ENCODE measurements around the gene GPRC5A. TPM values are rescaled to one million over a fixed set of nuclear protein-coding genes. Genes with fewer than 3 reads are reported as not detected.

GPRC5A gene
- total and polyA plus RNA-seq, 2 donors (not counting 1 experiment from before 2014, with no cell fraction given) = not detected

- Mint-ChIP-seq H3K27ac (no peak overlapping the region), H3K4me1 (no peaks in the 10 kb centered on the region), H3K4me3 (no peak overlapping the region), H3K9me3 (ENCODE audit: insufficient read depth) (no peaks in the 10 kb centered on the region), H3K27me3 (no peaks in the 10 kb centered on the region)
- intact Hi-C loops (cut with micrococcal nuclease) = no loop called here
- Histone ChIP-seq H3K79me2 (ENCODE audit: control insufficient read depth, insufficient read depth, low read length) (no peaks in the 10 kb centered on the region), H2AFZ (ENCODE audit: insufficient read depth, low read depth, low read length, poor library complexity, severe bottlenecking) (no peak overlapping the region), H3K9me3 (ENCODE audit: control extremely low read depth in 1 of 3, control insufficient read depth in 2 of 3, insufficient read depth in 1 of 3, low read length in 2 of 3) (no peaks in the 10 kb centered on the region), H3K36me3 (replicated peaks in 1 of 2; ENCODE audit: control extremely low read depth in 1 of 2, control insufficient read depth in 1 of 2, extremely low read depth in 1 of 2, insufficient read depth in 2 of 2, low read length in 1 of 2) (no peaks in the 10 kb centered on the region), H3K4me3 (ENCODE audit: control extremely low read depth in 1 of 5, extremely low read depth in 1 of 5, insufficient read depth in 1 of 5, low read depth in 2 of 5, low read length in 4 of 5) (no peak overlapping the region), H3K4me2 (replicated peaks; ENCODE audit: low read depth, low read length, poor library complexity, severe bottlenecking) (no peak overlapping the region), H4K20me1 (ENCODE audit: control insufficient read depth, insufficient read depth, low read length, poor library complexity, severe bottlenecking) (no peaks in the 10 kb centered on the region), H3K9ac (ENCODE audit: low read length) (no peak overlapping the region), H3K4me1 (ENCODE audit: control insufficient read depth in 2 of 2, insufficient read depth in 2 of 2, low read length in 2 of 2) (no peaks in the 10 kb centered on the region), H3K27me3 (replicated peaks in 1 of 4; ENCODE audit: control extremely low read depth in 1 of 4, control insufficient read depth in 3 of 4, insufficient read depth in 4 of 4, low read length in 3 of 4) (no peaks in the 10 kb centered on the region), H3K27ac (ENCODE audit: low read length in 2 of 2) (no peak overlapping the region)
- TF ChIP-seq EZH2 (IDR thresholded peaks at IDR 0.05; ENCODE audit: borderline replicate concordance, insufficient read depth, low read depth, low read length, poor library complexity, severe bottlenecking) (no peak), CTCF (IDR thresholded peaks at IDR 0.05) (no peak)
- ChIA-PET POLR2A (no interaction called here), CTCF (interaction anchor here (0.7 kb wide), 1 partner anchor 63 kb away, joined by 6 read pairs; no protein-coding TSS in a partner anchor)
- DNase-seq (no peak), ATAC-seq (ENCODE audit: low read depth) (no peak)
- WGBS (ENCODE audit: insufficient coverage) = 100% methylated on average over 3 of the region's 6 CpGs
These were observed 19.7 kb upstream of the GPRC5A start for GRCh38 chr12:12871587-12872138.

- Histone ChIP-seq H3K9ac (ENCODE audit: low read length) (no peak overlapping the region), H3K4me1 (ENCODE audit: control insufficient read depth in 2 of 2, insufficient read depth in 2 of 2, low read length in 2 of 2) (no peaks in the 10 kb centered on the region), H3K79me2 (ENCODE audit: control insufficient read depth, insufficient read depth, low read length) (no peaks in the 10 kb centered on the region), H3K4me3 (ENCODE audit: control extremely low read depth in 1 of 5, extremely low read depth in 1 of 5, insufficient read depth in 1 of 5, low read depth in 2 of 5, low read length in 4 of 5) (no peak overlapping the region), H3K4me2 (replicated peaks; ENCODE audit: low read depth, low read length, poor library complexity, severe bottlenecking) (no peak overlapping the region), H3K27me3 (replicated peaks in 1 of 4; ENCODE audit: control extremely low read depth in 1 of 4, control insufficient read depth in 3 of 4, insufficient read depth in 4 of 4, low read length in 3 of 4) (no peaks in the 10 kb centered on the region), H2AFZ (ENCODE audit: insufficient read depth, low read depth, low read length, poor library complexity, severe bottlenecking) (no peak overlapping the region), H3K36me3 (replicated peaks in 1 of 2; ENCODE audit: control extremely low read depth in 1 of 2, control insufficient read depth in 1 of 2, extremely low read depth in 1 of 2, insufficient read depth in 2 of 2, low read length in 1 of 2) (no peaks in the 10 kb centered on the region), H3K9me3 (ENCODE audit: control extremely low read depth in 1 of 3, control insufficient read depth in 2 of 3, insufficient read depth in 1 of 3, low read length in 2 of 3) (no peaks in the 10 kb centered on the region), H3K27ac (ENCODE audit: low read length in 2 of 2) (no peak overlapping the region), H4K20me1 (ENCODE audit: control insufficient read depth, insufficient read depth, low read length, poor library complexity, severe bottlenecking) (no peaks in the 10 kb centered on the region)
- ATAC-seq (ENCODE audit: low read depth) (no peak), DNase-seq (no peak)
- Mint-ChIP-seq H3K4me1 (no peaks in the 10 kb centered on the region), H3K9me3 (ENCODE audit: insufficient read depth) (no peaks in the 10 kb centered on the region), H3K4me3 (no peak overlapping the region), H3K27ac (no peak overlapping the region), H3K27me3 (peaks cover 3% of the 10 kb centered on the region)
- intact Hi-C loops (cut with micrococcal nuclease) = no loop called here
- CTCF ChIA-PET = interaction anchor here (0.7 kb wide), 1 partner anchor 62 kb away, joined by 6 read pairs; no protein-coding TSS in a partner anchor
- 94% methylated on average over 5 of the region's 10 CpGs for whole genome bisulfite sequencing (ENCODE audit: insufficient coverage)
- POLR2A ChIA-PET = no interaction called here
- no peak for TF ChIP-seq EZH2 (IDR thresholded peaks at IDR 0.05; ENCODE audit: borderline replicate concordance, insufficient read depth, low read depth, low read length, poor library complexity, severe bottlenecking)
- TF ChIP-seq CTCF (IDR thresholded peaks at IDR 0.05) = no peak
These were observed 19.0 kb upstream of the GPRC5A start for GRCh38 chr12:12872139-12872933.
